GM19328 (cell line): Measurements from ENCODE around the gene MAPK4.

Source experiments
- ATAC-seq: cut with Tn5 transposase; IDR thresholded peaks from one replicate; pipeline ENCODE4 v1.9.1; 2021; ENCODE audit warnings: mild to moderate bottlenecking, moderate library complexity; ENCODE audit not compliant: unreplicated experiment

MAPK4 gene

DNA sequence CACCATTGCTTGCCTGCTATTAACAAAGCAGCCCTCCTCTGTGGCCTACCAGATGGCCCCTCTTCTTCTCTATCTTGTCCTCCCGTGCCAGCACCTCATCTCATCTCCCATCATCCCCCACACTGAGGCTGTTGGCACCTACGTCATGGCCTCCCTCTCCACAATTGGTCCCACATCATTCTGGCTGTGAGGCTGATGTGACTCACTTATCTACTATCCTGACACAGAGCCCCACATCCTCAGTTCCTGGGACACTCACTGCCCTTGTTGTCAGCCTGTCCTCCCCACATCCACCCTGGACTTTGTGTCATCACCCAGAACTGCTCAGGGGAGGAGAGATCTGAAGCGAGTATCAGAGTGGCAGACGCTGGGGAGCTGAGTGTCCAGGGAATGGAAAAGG lies 157.0 kb downstream of the MAPK4 start:
- no peak for ATAC-seq

DNA sequence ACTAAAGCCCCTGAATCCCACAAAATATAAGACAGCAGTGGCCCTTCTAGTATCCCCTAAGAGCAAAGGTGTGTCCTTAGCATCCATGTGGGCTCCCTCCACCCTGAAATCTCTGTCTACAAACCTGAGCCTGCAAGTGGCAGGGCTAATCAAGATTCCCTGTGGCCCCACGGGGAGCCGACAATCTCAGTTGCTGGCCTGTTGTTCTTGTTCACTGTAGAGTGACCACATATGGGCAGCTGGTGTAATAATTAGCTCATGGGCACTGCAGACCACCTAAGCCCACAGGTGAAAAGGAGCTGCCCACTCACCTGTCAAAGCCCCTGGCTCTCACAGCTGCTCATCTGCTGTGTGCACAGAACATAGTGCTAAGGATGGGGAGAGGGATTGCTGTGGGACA lies 157.7 kb downstream of the MAPK4 start:
- no peak for ATAC-seq

DNA sequence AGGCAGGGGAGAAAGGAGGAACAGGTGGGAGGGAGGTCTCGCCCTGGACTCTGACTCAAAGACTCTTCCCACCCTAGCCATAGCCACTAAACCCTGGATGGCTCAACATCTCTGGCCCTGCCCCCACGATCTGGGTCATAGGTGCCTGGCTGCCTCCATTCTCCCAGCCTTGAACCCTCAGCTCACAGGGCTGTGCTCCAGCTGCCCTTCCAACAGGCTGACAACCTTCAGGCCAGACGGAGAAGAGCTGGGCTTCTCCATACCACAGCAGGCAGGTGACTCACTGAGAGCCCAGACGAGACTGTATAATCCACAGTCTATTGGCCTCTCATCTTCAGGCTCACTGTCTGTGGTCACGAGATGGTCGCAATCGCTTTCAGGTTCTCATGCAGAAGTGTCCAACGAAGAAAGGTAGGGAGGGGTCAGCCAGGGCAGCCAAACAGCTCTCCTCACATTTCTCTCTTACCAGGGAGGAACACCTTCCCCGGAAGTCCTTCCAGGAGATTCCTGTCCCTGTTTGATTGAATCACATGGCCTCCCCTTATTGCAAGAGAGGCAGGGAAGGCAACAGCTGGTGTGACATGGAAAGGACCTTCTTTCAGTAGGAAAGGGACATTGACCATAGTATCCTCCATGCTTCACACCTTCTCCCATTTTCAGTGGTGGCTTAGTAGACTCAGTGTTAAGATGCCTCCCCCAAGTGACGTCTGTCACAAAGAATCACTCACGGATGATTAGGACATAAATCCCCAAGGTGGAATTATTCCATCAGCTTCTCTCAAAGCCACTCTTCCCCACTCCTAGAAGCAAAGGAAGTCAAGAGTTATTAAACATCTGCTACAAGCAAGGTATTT lies 159.8 kb downstream of the MAPK4 start:
- no peak for ATAC-seq

DNA sequence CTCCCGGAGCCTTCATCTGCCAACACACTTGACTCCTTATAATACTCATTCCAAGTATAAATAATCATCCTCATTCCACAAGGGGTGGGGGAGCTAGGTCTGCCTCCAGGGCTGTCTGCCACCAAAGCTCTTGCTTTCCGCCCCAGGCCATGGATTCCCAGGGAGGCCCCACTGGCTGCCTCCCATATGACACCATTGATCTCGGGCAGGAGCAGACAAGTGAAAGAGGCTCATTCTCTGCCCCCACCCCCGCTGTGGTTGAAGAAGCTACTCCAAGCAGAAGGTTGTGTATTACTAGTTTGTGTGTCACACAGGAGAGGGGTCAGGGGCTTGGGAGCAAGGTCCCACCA lies 160.4 kb downstream of the MAPK4 start:
- ATAC-seq, result no peak

DNA sequence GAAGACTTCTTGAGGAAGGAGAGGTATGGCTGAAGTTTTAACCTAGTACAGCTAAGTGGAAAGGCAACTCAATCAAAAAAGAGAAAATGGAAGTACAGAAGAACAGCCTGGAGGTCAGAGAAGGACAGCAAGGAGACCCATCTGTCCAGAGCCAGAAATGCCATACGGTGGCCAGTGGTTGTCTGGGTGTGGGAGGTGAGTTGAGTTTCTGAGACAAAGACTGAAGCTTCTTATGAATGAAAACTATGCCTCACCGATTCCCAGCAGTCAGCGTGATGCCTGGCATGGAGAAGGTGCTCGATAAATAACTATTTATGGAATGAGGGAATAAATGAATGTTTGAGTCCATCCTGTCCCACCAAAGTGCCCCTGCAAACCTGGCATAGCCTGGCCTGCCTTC lies 161.1 kb downstream of the MAPK4 start:
- no peak for ATAC-seq

DNA sequence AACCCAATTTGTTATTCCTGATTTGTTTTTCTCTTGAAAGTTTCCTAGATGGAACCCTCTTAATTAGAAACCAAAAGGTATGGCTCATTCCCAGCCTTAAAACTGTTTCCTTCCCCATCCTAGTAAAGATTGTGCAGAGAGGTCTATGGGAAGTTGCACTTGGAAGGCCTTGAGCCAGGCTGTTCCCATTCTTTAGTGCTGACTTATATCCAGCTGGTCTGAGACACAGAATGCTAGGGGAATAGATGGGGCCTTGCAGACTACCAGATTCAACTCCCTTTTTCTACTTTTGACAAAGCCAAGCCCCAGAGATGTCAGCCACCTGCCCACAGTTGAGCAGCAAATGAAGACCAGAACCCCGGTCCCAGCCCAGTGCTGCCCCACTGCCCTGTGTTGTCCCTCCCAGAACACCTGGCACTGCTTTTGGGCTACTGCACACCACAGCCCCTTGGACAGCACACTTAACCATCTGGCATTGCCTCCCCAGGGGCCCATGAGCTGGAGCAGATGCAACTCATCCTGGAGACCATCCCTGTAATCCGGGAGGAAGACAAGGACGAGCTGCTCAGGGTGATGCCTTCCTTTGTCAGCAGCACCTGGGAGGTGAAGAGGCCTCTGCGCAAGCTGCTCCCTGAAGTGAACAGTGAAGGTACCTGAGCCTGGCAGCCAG lies 161.7 kb downstream of the MAPK4 start:
- ATAC-seq, result no peak

DNA sequence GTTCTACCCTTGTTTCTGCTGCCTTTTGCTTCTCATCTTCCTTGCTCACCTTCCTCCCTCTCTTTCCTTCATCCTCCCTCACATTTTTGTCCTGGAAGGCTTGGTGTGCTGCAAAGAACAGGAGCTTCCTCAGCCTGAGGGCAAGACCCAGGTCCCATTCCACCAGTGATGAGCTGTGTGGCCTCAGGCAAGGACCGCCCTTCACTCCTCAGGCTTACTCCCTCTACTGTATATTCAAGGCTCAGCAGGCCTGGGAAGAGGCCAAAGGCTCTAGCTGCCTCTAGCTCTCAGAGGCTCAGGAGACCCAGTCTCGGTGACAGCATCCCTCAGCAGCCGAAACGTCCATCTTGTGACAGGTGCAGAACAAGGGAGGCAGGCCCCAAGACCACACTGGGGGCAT lies 162.4 kb downstream of the MAPK4 start:
- ATAC-seq, result no peak

DNA sequence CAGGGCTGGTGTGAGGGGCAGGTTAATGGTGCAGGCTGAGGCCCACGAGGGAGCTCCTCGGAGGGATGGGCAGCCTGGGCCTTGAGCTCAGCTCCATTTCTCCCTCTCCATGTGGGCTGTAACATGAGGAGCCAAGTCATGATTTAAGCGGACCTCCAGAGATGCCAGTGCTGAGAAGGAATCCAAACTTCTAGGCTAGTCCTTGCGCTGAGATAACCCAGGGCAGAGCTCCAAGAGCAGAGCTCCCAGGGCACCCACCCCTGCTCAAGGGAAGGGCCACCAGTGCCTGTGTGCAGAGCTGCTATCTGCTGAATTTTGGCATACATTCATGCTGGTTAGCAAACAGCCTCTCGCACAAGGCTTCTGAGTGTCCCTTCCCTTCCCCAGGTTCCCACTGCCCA lies 164.9 kb downstream of the MAPK4 start:
- no peak for ATAC-seq

DNA sequence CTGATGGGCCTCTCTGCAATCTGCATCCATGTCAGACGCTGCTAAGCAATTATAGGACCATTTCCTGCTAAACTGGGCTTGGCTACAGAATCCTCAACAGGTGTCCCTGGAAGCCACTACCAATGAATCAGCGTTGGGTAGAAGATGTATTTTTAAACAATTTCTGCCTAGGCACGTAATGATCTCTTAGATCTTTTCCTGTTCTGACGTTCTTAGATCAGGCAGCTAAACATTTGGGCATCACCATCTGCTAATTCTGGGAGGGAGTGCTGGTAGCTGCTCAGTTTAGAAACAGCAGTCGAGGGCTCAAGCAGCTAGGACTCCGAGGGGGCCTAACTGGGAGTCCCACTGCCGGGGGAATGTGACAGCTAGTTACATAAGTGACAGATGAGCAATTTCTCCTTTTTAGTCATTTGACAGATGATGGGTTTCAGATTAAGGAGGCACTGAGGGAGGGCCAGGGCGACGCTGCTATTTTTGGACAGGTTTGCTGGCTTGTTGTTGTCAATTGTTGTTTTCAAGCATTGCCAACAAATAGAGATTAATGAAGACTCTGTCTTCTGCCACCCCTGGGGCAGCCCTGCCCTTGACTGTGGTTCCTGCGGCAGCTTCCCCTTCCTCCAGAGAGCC lies 167.2 kb downstream of the MAPK4 start:
- ATAC-seq, result no peak

DNA sequence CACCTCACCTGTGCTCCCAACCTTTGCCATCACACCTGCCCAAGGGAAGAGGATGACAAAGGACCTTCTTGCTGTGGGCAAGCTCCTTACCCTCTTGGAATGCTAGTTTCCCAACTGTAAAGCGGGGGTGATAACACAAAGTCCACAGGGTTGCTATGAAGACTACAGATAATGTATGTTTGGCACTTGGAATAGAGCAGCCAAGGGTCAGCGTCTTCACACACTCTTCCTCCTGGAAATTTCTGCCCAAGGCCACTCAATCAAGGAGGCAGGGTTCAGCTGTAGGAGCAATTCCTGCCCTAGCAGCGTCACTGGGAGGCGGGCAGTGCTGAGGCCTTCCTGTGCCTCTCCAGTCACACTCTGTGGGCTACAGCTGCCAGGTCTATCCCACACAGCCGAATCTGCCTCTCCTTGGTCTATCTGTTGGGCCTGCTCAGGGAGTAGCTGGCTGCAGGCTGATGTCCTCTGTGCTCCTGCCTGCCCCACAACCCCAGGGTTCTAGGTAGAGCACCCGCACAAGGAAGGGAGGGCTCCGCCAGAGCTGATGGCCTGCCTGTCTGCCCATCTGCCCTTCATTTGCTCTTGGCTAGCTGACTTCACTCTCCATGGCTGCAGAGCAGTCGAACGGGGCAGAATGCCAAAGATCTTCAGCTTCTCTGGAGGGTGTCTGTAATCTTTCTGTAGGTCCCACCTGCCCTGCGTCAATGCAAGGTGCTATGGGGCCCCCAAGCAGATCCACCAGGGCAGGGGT lies 168.0 kb downstream of the MAPK4 start:
- ATAC-seq, result no peak

DNA sequence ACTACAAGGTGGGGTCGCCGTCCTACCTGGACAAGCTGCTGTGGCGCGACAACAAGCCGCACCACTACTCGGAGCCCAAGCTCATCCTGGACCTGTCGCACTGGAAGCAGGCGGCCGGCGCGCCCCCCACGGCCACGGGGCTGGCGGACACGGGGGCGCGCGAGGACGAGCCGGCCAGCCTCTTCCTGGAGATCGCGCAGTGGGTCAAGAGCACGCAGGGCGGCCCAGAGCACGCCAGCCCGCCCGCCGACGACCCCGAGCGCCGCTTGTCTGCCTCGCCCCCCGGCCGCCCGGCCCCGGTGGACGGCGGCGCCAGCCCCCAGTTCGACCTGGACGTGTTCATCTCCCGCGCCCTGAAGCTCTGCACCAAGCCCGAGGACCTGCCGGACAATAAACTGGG lies 169.5 kb downstream of the MAPK4 start:
- no peak for ATAC-seq

DNA sequence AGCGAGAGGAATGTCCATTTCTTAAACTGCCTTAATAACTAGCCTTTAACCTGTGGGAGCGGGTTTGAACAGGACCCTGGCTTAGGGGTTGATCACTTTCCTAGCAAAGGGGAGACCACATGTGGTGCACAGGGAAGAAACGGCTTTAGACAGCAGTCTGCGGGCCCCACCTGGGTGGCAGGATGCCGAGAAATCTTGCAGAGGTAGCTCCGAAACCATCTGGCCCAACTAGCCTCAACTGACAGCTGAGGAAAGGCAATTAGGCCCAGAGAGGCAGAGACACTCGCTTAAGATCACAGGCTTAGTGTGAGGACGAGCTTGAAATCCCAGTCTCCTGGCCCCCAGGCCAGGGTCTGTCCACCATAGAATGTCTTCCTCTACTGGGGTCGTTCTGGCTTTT lies 170.1 kb downstream of the MAPK4 start:
- no peak for ATAC-seq

DNA sequence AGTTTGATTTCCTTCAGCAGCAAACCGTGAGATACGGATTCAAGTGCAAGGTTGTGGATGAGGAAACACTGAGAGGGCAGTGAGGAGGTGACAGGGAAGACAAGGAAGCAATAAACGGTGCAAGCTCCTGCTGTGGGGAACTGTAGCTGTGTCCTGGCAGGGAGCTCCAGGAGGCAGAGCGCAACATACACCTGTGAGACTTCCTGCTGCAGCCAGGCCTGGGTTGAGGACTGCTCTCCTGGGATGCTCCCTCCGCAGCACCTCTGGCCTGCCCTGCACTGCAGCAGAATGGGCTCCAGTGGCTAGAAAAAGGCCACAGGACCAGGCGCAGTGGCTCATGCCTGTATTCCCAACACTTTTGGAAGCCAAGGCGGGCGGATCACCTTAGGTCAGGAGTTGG lies 174.5 kb downstream of the MAPK4 start:
- ATAC-seq, result no peak

DNA sequence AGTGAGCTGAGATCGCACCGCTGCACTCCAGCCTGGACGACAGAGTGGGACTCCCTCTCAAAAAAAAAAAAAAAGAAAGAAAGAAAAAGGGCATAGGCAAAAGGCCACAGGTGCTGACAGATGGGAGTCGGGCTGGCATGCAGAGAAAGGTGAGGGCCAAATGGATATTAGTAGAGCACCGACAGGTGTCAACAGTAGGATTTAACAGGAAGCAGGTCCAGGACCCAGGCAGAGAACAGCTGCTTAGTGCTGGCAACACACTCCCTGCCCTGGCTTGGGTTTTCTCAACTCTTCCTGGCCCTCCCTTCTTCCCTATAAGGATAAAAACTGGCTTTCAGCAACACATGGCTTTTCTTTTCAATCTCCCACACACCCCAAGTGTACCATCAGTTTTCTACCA lies 175.0 kb downstream of the MAPK4 start:
- ATAC-seq, result no peak

DNA sequence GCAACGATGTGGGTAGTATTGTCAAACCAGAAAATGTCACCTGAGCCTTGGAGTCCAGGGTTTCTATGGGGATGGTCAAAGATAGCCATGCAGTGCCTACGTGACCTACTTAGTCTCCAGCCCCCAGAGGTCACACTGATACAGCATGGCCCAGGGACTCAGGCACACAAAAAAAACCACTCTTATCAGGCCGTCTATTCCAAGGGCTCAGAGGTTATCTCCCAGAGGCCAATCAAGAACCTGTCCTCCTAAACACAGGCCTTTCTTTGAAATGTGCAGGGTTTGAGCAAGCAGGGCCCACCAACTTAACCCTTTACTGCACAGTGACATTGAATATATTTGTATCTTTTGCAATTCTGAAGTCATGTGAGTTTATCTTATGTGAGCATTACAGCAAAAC lies 177.2 kb downstream of the MAPK4 start:
- no peak for ATAC-seq

DNA sequence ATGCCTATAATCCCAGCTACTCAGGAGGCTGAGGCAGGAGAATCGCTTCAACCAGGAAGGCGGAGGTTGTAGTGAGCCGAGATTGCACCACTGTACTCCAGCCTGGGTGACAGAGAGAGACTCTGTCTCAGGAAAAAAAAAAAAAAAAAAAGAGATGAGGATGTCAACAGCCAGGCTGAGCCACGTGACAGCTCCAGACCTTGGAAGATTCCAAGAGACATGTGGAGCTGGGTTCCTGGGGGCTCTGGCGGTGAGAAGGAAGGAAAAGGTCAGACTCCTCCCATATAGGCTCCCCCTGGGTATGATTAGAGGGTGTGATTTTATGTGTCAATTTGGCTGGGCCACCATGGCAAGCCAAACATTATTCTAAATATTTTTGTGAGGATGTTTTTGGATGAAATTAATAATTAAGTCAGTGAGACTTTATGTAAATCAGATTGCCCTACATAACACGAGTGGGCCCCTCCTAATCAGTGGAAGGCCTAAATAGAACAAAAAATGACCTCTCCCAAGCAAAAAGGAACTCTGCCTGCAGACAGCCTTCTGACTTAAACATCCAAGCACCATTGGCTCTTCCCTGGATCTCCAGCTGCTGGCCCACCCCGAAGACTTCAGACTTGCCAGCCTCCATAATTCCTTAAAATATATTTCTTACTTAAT lies 178.3 kb downstream of the MAPK4 start:
- ATAC-seq, result no peak

DNA sequence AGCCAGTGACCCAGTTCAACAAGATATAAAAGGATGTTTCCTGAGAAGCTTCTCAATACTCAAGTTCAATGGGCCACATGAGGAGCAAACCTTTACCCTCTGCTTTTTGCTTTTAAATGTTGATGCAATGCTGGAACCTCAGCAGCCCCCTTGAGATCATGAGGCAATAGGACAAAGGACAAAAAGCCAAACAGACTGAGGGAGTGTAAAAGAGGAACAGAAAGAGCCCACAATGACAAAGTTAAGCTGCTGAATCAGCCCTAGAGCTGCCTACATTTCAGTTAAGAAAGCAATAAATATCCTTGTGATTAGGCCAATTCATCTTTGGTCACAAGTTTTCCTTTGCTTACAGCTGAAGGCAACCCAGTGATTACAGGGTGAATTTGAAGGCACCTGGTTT lies 183.1 kb downstream of the MAPK4 start:
- no peak for ATAC-seq

DNA sequence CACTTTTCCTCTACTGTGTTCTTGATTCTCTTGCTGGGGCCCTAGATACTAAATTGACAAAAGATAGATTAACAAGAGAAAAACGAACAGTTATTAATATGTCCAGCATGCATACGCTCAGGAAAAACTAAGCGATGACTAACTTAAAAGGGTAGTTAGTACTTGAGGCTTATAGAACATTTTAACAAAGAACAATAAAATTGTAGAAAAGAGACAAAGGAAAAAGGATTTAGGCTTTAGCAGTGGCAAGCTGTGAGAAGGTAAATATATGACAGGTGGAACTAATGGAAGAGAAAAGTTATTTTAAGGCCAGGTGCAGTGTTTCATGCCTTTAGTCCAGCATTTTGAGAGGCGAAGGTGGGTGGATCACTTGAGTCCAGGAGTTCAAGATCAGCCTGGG lies 184.4 kb downstream of the MAPK4 start:
- ATAC-seq, result no peak

DNA sequence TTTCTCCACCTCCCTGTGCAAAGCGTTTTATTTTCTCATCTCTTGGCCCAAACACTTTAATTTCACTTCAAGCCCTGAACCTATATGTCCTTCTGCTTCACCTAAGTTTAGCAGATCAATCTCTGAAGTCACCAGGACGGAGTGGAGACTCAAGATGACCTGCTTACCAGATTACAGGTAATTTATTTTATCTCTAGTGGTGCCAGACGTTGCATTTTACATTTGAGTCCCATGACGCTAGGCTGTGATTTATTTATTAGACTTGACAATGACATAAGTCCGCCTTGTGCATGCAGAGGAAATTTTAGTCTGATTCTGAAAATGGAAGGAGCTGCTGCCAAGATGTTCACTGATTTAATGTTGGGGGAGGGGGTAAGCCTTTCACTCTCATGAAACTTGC lies 186.1 kb downstream of the MAPK4 start:
- no peak for ATAC-seq

DNA sequence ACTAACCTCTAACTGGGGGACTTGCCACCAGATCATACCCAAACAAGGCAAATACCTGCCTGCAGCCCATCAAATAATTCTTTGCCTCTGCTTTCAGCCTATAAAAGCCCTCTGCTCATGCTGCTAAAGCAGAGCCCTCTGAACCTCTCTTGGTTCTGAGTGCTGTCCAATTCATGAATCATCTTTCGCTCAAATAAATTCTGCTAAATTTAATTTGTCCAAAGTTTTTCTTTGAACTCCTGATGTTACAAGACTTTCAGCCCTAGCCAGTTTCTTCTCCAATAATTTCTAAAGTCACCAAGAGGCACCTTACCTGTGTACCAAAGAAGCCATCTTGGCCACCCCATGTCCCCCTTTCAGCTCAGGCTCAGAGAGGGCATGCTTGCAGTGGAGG lies 188.0 kb downstream of the MAPK4 start:
- no peak for ATAC-seq
